ENCODE results near the gene C9orf85.
A peak's percentile ranks its signal among the peaks of the same experiment; 100 is the strongest.

The C9orf85 gene

GRCh38 chr9:71908825-71909224 lies 2.6 kb upstream of the C9orf85 start:
- DNase-seq: no peak

DNA sequence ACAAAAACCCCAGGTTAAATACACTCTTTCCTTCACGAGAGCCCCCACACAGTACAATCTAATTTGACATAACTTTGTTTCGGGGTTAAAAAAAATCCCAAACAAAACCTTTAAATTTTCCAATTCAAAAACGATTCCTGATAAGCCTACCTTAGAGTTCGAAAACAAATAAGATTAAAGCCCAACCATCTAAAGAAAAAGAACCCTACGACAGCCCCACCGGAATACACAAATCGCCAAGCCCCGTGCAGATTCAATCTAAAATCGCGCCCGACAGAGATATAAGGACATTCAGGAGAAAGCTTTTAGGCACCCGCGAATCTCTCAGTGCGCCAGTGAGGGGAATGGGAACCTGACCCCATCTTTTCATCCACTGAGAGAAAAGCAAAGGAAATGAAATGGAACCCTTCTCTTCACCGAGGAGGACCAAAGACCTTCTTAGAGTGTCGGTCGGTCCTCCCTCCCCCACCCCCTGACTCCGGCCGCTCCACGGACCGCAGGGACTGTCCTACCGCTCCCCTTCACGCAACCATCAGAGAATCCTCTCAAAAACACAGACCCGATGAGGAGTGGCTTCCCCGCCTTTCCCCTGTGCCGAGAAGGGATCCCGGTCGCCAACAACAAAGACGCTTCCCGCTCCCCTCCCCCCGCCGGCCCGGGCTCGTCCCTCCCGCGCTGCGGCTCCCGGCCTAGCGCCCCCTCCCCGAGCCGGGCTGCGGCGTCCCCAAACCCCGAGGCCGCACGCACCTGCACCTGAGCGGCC lies 1.4 kb upstream of the C9orf85 start:
- DNase-seq: peak; percentile 56

GRCh38 chr9:71910650-71911060 lies 784 bp upstream of the C9orf85 start:
- DNase-seq: peak; percentile 51

DNA sequence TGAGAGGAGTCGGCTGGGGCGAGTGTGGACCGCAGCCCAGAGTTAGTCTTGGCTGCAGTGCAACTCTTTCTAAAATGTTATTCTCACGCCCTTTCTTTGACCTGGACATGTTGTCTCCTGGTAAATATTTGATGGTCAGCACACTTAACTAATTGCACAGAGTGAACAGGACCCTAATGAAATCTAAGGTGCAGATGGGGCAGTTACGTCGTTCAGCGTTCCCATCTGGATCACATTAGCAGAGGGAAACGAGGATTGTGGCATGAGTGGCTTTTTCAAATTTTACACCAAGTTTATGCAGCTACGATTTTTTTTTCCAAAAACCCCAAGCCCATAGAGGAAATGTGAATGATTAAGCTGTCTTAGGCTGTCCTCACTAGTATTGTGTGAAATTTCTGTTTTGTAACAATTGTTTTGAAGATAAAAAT lies 483 bp downstream of the C9orf85 start:
- no peak for DNase-seq

GRCh38 chr9:71915495-71915894 lies 4.1 kb downstream of the C9orf85 start:
- no peak for DNase-seq

DNA sequence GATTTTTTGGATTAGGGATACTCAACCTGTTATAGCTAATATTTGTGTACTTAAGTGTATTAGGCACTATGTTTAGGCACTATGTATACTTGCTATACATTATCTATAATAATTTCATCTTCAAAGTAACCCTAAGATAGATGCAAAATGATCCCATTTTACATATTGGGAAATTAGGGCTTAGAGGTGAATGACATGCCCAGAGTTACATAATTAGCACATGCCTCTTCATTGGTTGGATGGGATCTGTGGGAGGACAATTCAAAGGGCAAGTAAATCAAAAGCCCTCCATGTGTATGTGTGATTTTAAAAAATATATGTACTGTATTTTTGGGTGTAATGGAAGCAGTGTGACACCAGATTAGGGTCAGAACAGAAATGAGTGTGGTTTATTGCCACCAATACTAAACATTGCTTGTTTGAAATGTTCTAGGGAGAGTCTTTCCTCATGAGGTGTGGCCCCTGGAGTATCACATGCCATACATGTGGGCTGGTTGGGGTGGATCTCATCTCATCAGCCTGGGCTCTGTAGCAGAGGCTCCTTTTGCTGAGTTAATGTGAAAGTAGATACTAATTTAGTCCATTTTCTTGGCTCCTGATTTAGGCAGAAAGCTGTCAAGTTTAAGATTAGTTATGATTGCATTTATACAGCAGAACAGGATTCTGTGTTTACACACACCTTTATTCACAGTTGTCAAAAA lies 5.5 kb downstream of the C9orf85 start:
- no peak for DNase-seq

- no peak for DNase-seq
Observed at GRCh38 chr9:71918419-71918818, 7.0 kb downstream of the C9orf85 start.

GRCh38 chr9:71920456-71921189 lies 9.2 kb downstream of the C9orf85 start:
- no peak for DNase-seq

DNA sequence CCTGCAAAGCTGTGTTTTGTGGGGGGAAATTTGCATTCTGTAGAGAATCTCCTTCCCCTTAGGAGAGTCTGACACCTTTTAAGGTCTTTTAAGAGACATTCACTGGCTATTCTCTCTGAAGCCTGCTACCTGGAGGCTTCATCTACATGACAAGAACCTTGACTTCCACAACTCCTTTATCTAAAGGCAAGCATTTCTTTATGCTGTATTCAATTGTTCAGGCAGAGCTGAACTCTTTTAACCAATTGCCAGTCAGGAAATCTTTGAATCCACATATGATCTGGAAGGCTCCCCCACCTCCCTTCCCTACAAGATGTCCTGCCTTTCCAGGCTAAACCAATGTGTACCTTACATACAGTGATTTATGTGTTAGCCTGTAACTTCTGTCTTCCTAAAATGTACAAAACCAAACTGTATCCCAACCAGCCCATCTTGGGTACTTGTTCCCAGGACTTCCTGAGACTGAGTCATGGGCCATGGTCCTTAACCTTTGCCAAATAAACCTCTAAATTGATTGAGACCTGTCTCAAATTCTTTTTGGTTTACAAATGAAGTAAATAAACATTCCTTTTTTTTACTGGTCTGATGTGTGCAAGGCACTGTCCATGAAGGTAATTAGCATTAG lies 9.9 kb downstream of the C9orf85 start:
- DNase-seq: no peak

- no peak for DNase-seq
Observed at GRCh38 chr9:71924576-71924975, 13.1 kb downstream of the C9orf85 start.

DNA sequence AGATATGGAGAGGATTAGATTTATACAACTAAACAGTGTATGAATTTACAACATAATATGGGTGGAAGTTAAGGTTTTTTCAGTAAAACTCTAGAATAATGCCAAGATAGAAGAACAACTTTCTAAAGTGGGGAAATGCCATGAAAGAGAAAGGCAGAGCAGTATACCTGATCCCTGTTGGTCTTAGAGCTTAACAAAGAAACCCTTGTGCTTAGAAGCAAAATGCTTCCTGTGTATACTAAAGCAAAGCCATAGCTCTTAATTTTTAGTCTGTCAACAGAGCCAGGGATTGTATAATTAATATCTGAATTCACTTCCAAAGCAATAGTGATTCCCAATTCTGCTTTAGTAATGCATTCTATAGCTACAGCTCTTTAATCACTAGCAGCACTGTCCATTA lies 14.4 kb downstream of the C9orf85 start:
- no peak for DNase-seq

DNA sequence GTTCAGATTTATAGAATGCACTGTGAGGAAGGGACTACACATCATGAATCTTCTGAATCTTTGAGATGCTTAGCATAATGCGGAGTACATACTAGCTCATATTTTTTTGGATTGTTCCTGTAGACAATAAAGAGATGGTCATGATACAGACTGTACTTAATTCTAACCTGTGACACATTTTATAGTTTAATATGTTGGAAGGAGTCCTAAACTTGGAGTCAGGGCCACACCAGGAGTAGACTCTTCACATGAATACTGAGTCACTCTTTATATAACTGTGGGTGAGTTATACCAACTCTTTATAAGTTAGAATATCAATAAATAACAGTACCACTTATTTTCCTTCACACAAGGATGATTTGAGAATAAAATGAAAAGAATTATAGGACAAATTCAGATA lies 16.9 kb downstream of the C9orf85 start:
- DNase-seq: no peak

- DNase-seq: no peak
Observed at GRCh38 chr9:71928806-71929205, 17.4 kb downstream of the C9orf85 start.

- no peak for DNase-seq
Observed at GRCh38 chr9:71929223-71929622, 17.8 kb downstream of the C9orf85 start.

DNA sequence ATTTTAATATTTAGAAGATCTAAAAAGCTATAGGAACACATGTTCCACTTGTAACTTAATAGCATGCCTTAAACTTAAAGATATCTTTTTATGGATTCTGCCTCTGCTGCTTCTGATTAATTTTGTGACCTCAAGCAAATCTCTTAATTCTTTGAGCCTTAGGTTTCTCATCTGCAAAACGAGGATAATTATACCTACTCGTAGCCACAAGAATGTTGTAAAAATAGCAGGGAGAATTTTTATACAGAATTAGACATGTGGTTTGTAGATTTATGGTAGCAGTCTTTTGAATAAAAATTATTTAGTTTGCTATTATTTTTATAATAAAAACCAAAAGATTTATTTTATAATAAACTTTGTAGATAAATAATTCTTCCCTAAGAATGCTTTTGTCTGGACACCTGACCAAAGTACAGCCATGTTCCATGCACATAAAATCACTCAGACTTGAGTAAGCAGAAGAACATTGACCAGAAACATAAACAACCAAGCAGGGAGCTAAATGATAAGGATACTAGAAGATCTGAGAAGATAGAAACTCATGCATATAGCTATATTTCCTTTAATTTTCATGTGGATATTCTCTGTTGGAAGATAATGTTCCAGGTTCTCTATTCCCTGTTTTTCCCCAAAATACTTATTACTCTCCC lies 18.5 kb downstream of the C9orf85 start:
- DNase-seq: no peak

DNA sequence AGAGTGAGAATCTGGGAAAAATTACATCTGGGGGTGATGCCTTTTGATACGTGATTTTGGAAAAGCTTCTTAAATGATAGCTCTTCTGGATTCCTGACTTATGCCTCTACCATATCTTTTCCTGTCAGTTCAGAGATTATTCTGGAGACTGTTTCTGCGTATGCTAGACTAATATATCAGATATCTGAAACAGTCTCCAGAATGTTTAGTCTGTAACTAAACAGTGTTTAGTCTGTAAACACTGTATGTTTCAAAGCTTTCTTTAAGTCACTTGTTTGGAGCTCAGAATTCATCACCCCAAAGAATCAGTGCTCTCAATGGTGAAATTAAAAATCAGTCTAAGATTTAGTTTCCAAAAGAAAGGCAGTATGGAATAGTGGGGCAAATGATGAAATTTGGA lies 19.7 kb downstream of the C9orf85 start:
- DNase-seq: no peak

- DNase-seq: no peak
Observed at GRCh38 chr9:71936066-71936465, 24.6 kb downstream of the C9orf85 start.

- DNase-seq: no peak
Observed at GRCh38 chr9:71937070-71937625, 25.7 kb downstream of the C9orf85 start.

GRCh38 chr9:71937898-71938297 lies 26.5 kb downstream of the C9orf85 start:
- no peak for DNase-seq

- no peak for DNase-seq
Observed at GRCh38 chr9:71941060-71941568, 29.7 kb downstream of the C9orf85 start.

GRCh38 chr9:71941998-71942567 lies 30.6 kb downstream of the C9orf85 start:
- DNase-seq: no peak

Measured in NCI-H1105 treated with DMSO at 0.1 percent for 48 hours (cell line).